ENCODE measurements around the gene OCEL1. TPM values are rescaled to one million over a fixed set of nuclear protein-coding genes. Genes with fewer than 3 reads are reported as not detected.

Gene OCEL1
- total and polyA plus RNA-seq, 7 experiments from 2014 or later: 21.8 to 41.1 (median 31.2) TPM

DNA sequence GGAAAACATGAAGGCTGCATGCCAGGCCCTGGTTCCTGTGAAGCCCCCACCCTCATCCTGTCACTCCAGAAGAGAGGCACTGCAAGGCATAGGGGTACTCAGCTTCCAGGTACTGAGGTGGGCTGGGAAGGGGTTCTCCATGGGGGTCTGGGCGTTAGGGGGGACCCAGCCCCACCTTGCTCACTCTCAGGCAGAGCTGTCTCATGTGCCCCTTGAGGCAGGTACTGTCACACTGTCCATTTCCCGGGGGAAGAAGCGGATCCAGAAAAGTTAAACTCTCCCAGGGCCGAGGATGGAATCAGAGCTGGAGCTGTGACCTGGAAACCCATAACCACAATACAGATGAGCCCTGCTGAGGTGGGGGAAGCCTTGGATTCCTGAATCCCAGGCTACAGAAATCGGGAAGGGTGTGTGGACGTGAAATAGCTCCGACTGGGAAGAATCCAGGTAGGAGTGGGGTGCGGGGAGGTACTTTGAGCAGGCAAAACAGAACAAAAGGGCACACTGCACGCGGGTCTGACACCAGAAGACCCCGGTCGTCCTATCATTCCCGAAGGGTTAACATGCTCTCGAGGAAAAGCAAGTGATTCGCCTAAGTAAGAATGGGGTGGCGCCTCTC is 11.4 kb upstream of the OCEL1 start:
- Histone ChIP-seq H3K4me3 (ENCODE audit: low read length) (peak overlapping the region; percentile 92), H3K27ac (ENCODE audit: low read depth, low read length) (peak overlapping the region; percentile 89), H3K9me3 (ENCODE audit: control insufficient read depth in 2 of 3, low read length in 3 of 3) (no peaks in the 10 kb centered on the region), H3K27me3 (ENCODE audit: control insufficient read depth in 2 of 2, insufficient read depth in 2 of 2, low read length in 2 of 2) (no peaks in the 10 kb centered on the region), H3K36me3 (ENCODE audit: control insufficient read depth in 2 of 3, insufficient read depth in 3 of 3, low read length in 3 of 3) (peaks cover 0 to 59% (median 8%) of the 10 kb centered on the region in 3 experiments), H3K4me1 (ENCODE audit: control insufficient read depth in 2 of 2, insufficient read depth in 2 of 2, low read length in 2 of 2) (peaks cover 13 to 16% of the 10 kb centered on the region in 2 donors)
- Mint-ChIP-seq H3K27me3 (no peaks in the 10 kb centered on the region), H3K27ac (peak overlapping the region; percentile 97 to 100 (median 99)), H3K36me3 (peaks cover 4 to 36% (median 24%) of the 10 kb centered on the region in 5 donors), H3K4me1 (peaks cover 0 to 16% (median 12%) of the 10 kb centered on the region in 7 donors), H3K4me3 (peak overlapping the region; percentile 83 to 99 (median 90)), H3K9me3 (peaks cover 0 to 2% (median 0%) of the 10 kb centered on the region in 11 donors)
- intact Hi-C loops (cut with micrococcal nuclease): loop anchor here (1.0 to 5.0 kb wide), 8 partner anchors 12 to 297 kb away; partner anchors contain the start of genes BABAM1 (in 2 of the 2), OCEL1 (in 2 of the 2), GTPBP3 (in 1 of the 2) and HAUS8 (in 1 of the 2)
- no peak for DNase-seq
- ChIA-PET CTCF (interaction anchor here (1.0 to 2.5 kb wide), 5 partner anchors 9 to 31 kb away, joined by 3 to 8 read pairs (median 5); partner anchors contain the start of gene OCEL1), POLR2A (interaction anchor here (0.7 to 4.2 kb wide), 29 partner anchors 9 to 1836 kb away, joined by 3 to 77 read pairs (median 4); partner anchors contain the start of genes ANKLE1, BABAM1, HAUS8 and MED26)
- no peak for ATAC-seq

DNA sequence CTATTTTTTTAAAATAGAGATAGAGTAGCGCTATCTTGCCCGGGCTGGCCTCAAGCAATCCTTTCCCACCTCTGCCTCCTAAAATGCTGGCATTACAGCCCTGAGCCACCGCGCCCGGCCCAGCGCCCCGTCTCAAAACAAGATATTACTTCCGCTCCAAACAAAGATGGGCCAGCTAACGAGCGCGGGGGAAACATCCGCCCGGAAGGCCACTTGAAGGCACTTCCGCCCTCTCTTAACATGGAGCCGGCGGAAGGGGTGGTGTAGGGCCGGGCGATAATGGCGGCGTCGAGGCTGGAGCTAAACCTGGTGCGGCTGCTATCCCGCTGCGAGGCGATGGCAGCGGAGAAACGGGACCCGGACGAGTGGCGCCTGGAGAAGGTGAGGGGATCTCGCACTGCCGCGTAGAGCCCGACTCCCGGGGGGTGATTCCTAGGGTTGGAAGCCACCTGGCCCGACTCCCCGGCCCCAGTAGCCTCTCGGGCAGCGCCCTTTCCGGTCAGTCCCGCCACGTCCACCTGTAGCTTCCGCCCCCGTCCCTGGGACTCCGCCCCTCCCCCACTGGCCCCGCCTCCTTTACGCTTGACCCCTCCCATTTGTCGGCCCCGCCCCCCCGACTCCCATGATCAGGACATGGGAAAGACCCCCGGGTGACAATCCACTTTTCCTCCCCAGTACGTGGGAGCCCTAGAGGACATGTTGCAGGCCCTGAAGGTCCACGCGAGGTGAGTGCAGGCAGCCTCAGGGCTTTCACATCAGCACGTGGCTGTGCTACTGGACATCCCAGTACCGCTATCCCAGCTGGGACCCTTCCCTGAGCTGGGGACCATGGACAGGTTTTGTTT is 10.7 kb upstream of the OCEL1 start, which contains the start of gene USE1:
Gene USE1, plus strand, starts transcription at position 231 of the 845 bp plus-strand sequence. Its CDS starts 49 bp downstream, at position 280.
- peak; percentile 70 to 91 (median 89) for DNase-seq
- peaks cover 0 to 2% (median 0%) of the 10 kb centered on the region in 11 donors for H3K9me3 Mint-ChIP-seq
- H3K4me3 Mint-ChIP-seq: peak within 1 kb of the TSS; percentile 83 to 99 (median 90)
- no peaks in the 10 kb centered on the region for H3K27me3 ChIP-seq (ENCODE audit: control insufficient read depth in 2 of 2, insufficient read depth in 2 of 2, low read length in 2 of 2)
- H3K36me3 ChIP-seq (ENCODE audit: control insufficient read depth in 2 of 3, insufficient read depth in 3 of 3, low read length in 3 of 3): peaks cover 0 to 53% (median 6%) of the 10 kb centered on the region in 3 experiments
- no peaks in the 10 kb centered on the region for H3K9me3 ChIP-seq (ENCODE audit: control insufficient read depth in 2 of 3, low read length in 3 of 3)
- ATAC-seq: peak; percentile 97
- intact Hi-C loops (cut with micrococcal nuclease): loop anchor here (1.0 to 5.0 kb wide), 8 partner anchors 11 to 296 kb away; partner anchors contain the start of genes BABAM1 (in 2 of the 2), OCEL1 (in 2 of the 2), GTPBP3 (in 1 of the 2) and HAUS8 (in 1 of the 2)
- H3K4me3 ChIP-seq (ENCODE audit: low read length): peak within 1 kb of the TSS; percentile 92
- CTCF ChIA-PET: interaction anchor here (1.0 to 2.5 kb wide), 5 partner anchors 10 to 32 kb away, joined by 3 to 8 read pairs (median 5); partner anchors contain the start of gene OCEL1
- peak within 1 kb of the TSS; percentile 89 for H3K27ac ChIP-seq (ENCODE audit: low read depth, low read length)
- H3K27ac Mint-ChIP-seq: peak within 1 kb of the TSS; percentile 97 to 100 (median 99)
- no peaks in the 10 kb centered on the region for H3K27me3 Mint-ChIP-seq
- H3K4me1 Mint-ChIP-seq: peaks cover 0 to 16% (median 12%) of the 10 kb centered on the region in 7 donors
- peaks cover 13 to 16% of the 10 kb centered on the region in 2 donors for H3K4me1 ChIP-seq (ENCODE audit: control insufficient read depth in 2 of 2, insufficient read depth in 2 of 2, low read length in 2 of 2)
- POLR2A ChIA-PET: interaction anchor here (0.7 to 4.2 kb wide), 33 partner anchors 8 to 1837 kb away, joined by 3 to 77 read pairs (median 4); partner anchors contain the start of genes ANKLE1, BABAM1, HAUS8 and MED26
- peaks cover 4 to 35% (median 24%) of the 10 kb centered on the region in 5 donors for H3K36me3 Mint-ChIP-seq

DNA sequence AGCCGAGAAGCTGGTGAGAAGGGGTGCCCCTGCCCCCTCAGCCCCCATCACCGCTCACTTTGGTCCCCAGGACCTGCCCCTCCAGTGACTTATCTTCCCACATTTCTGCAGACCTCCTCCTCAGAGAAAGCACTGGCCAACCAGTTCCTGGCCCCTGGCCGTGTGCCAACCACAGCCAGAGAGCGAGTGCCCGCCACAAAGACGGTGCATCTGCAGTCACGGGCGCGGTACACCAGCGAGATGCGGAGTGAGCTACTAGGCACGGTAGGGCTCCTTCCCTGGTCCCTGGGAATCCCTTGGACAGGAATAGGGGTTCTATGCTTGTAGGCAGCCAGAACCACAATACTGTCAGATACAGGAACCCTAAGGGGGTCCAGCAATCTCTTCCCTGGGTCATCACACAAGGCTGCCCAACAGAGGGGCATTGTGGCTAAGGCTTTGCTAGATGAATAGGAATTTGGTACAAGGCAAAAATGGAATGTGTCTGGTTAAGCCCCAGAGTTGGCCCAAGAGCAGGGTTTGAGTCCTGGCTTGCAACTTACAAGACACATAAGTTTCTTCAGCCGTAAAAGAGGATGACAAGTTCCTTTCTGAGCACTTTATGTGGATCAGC is 9.9 kb upstream of the OCEL1 start:
- ATAC-seq: no peak
- H3K36me3 ChIP-seq (ENCODE audit: control insufficient read depth in 2 of 3, insufficient read depth in 3 of 3, low read length in 3 of 3): peaks cover 0 to 47% (median 6%) of the 10 kb centered on the region in 3 experiments
- peaks cover 13 to 16% of the 10 kb centered on the region in 2 donors for H3K4me1 ChIP-seq (ENCODE audit: control insufficient read depth in 2 of 2, insufficient read depth in 2 of 2, low read length in 2 of 2)
- intact Hi-C loops (cut with micrococcal nuclease): loop anchor here in 1 of 2 donors (5.0 kb wide), 1 partner anchor 149 kb away; no protein-coding TSS in a partner anchor
- Mint-ChIP-seq H3K4me1 (peaks cover 0 to 16% (median 12%) of the 10 kb centered on the region in 7 donors), H3K4me3 (peak overlapping the region; percentile 83 to 99 (median 90)), H3K27me3 (no peaks in the 10 kb centered on the region), H3K9me3 (peaks cover 0 to 2% (median 0%) of the 10 kb centered on the region in 11 donors), H3K27ac (peak overlapping the region; percentile 91 to 100 (median 99)), H3K36me3 (peaks cover 4 to 34% (median 24%) of the 10 kb centered on the region in 5 donors)
- CTCF ChIA-PET: interaction anchor here (1.7 to 2.1 kb wide), 2 partner anchors 10 to 19 kb away, joined by 5 read pairs; partner anchors contain the start of gene OCEL1
- H3K9me3 ChIP-seq (ENCODE audit: control insufficient read depth in 2 of 3, low read length in 3 of 3): no peaks in the 10 kb centered on the region
- POLR2A ChIA-PET: interaction anchor here (0.7 to 4.2 kb wide), 9 partner anchors 11 to 1166 kb away, joined by 3 to 77 read pairs (median 15); partner anchors contain the start of genes BABAM1 and OCEL1
- H3K4me3 ChIP-seq (ENCODE audit: low read length): peak overlapping the region; percentile 92
- H3K27me3 ChIP-seq (ENCODE audit: control insufficient read depth in 2 of 2, insufficient read depth in 2 of 2, low read length in 2 of 2): no peaks in the 10 kb centered on the region
- H3K27ac ChIP-seq (ENCODE audit: low read depth, low read length): peak overlapping the region; percentile 89
- DNase-seq: no peak

DNA sequence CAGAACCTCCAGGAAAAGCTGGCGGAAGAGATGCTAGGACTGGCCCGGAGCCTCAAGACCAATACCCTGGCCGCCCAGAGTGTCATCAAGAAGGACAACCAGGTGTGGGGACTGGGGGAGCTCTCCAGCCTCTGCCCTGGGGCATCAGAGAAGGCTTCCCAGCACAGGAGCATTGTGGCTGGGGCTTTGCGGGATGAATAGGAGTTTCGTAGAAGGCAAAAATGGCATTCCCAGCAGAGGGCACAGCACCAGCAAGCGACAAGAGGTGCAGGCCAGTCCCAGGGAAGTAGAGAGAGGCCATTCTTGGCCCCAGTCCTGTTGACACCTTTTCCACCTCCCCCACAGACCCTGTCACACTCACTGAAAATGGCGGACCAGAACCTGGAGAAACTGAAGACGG is 6.7 kb upstream of the OCEL1 start:
- Histone ChIP-seq H3K9me3 (ENCODE audit: control insufficient read depth in 2 of 3, low read length in 3 of 3) (no peaks in the 10 kb centered on the region), H3K27ac (ENCODE audit: low read depth, low read length) (no peak overlapping the region), H3K27me3 (ENCODE audit: control insufficient read depth in 2 of 2, insufficient read depth in 2 of 2, low read length in 2 of 2) (no peaks in the 10 kb centered on the region), H3K4me1 (ENCODE audit: control insufficient read depth in 2 of 2, insufficient read depth in 2 of 2, low read length in 2 of 2) (peaks cover 12 to 16% of the 10 kb centered on the region in 2 donors), H3K4me3 (ENCODE audit: low read length) (no peak overlapping the region), H3K36me3 (ENCODE audit: control insufficient read depth in 2 of 3, insufficient read depth in 3 of 3, low read length in 3 of 3) (peaks cover 0 to 27% (median 6%) of the 10 kb centered on the region in 3 experiments)
- Mint-ChIP-seq H3K9me3 (peaks cover 0 to 2% (median 0%) of the 10 kb centered on the region in 11 donors), H3K36me3 (peaks cover 4 to 27% (median 18%) of the 10 kb centered on the region in 5 donors), H3K27ac (no peak overlapping the region), H3K4me3 (no peak overlapping the region), H3K4me1 (peaks cover 0 to 15% (median 12%) of the 10 kb centered on the region in 7 donors), H3K27me3 (no peaks in the 10 kb centered on the region)
- no peak for ATAC-seq
- intact Hi-C loops (cut with micrococcal nuclease): loop anchor here in 1 of 2 donors (5.0 kb wide), 1 partner anchor 152 kb away; no protein-coding TSS in a partner anchor
- POLR2A ChIA-PET: no interaction called here
- no peak for DNase-seq
- CTCF ChIA-PET: no interaction called here

DNA sequence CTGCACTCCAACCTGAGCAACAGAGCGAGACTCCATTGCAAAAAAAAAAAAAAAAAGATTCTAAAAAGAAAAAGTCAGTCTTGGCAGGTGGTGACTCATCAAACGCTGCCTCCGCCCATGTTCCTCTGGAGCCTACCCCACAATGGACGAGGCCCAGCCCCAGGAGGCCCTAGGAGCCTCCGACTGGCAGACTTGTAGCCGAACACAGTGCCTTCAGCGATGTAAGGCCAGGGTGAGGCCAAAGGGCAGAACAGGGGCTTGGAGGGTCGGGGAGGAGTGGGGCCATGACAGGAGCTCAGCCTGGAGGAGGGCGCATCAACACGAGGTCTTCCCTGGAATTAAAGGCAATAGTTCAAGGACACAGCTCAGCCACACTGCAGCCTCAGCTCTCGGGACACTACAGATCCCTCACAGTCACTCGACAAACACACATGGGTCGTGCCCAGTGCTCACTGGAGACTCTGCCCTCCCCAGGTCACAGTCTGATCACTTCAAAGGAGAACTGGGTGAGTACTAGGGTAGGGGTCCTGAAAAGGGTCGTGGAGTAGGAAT is 5.7 kb upstream of the OCEL1 start:
- Mint-ChIP-seq H3K4me1 (peaks cover 0 to 8% (median 4%) of the 10 kb centered on the region in 7 donors), H3K27me3 (no peaks in the 10 kb centered on the region), H3K4me3 (no peak overlapping the region), H3K9me3 (peaks cover 0 to 2% (median 0%) of the 10 kb centered on the region in 11 donors), H3K36me3 (peaks cover 4 to 27% (median 16%) of the 10 kb centered on the region in 5 donors), H3K27ac (peak overlapping the region in 1 of 9 donors; percentile 25)
- Histone ChIP-seq H3K27ac (ENCODE audit: low read depth, low read length) (no peak overlapping the region), H3K27me3 (ENCODE audit: control insufficient read depth in 2 of 2, insufficient read depth in 2 of 2, low read length in 2 of 2) (no peaks in the 10 kb centered on the region), H3K4me1 (ENCODE audit: control insufficient read depth in 2 of 2, insufficient read depth in 2 of 2, low read length in 2 of 2) (peaks cover 6 to 9% of the 10 kb centered on the region in 2 donors), H3K36me3 (ENCODE audit: control insufficient read depth in 2 of 3, insufficient read depth in 3 of 3, low read length in 3 of 3) (peaks cover 0 to 26% (median 6%) of the 10 kb centered on the region in 3 experiments), H3K9me3 (ENCODE audit: control insufficient read depth in 2 of 3, low read length in 3 of 3) (no peaks in the 10 kb centered on the region), H3K4me3 (ENCODE audit: low read length) (no peak overlapping the region)
- peak; percentile 23 for ATAC-seq
- ChIA-PET CTCF (no interaction called here), POLR2A (interaction anchor here (1.2 kb wide), 1 partner anchor 24 kb away, joined by 3 read pairs; no protein-coding TSS in a partner anchor)
- no peak for DNase-seq
- intact Hi-C loops (cut with micrococcal nuclease): no loop called here
